Airway epithelial cell (primary cell): ENCODE data around the gene NTRK3. TPM values are rescaled to one million over a fixed set of nuclear protein-coding genes. Genes with fewer than 3 reads are reported as not detected.

ENCODE experiments used
- total RNA-seq: library from RNA; depleted of rRNA; stranded (reverse); fragments of >200 nt; gene quantifications from 2 replicates; pipeline ENCODE4 v1.2.3, GENCODE V29; 2015

Gene NTRK3
- total RNA-seq: not detected in 2 replicates

GRCh38 chr15:88256279-88257230 lies at the start of gene NTRK3:
NTRK3 (minus strand) TSS chr15:88256739; CDS start chr15:88256153, 586 bp downstream.

Other genes starting within 250 kb of the NTRK3 start
- 20.9 and 26.9 TPM in 2 replicates for gene MRPL46, start 210.6 kb upstream of the NTRK3 start, total RNA-seq
- gene MRPS11, start 211.0 kb upstream of the NTRK3 start, total RNA-seq: 42.3 and 42.4 TPM in 2 replicates